Astrocyte of the spinal cord (primary cell): ENCODE measurements around the gene MPDU1.
A peak's percentile ranks its signal among the peaks of the same experiment; 100 is the strongest.

Experiments
- DNase-seq: peaks from one replicate; pipeline ENCODE4 v3.0.0; 2011; ENCODE audit warnings: low read depth, low spot score
- H3K4me3 ChIP-seq: 2 replicates; pipeline ENCODE4 v1.5.1; 2011; ENCODE audit warnings: low read depth, mild to moderate bottlenecking, low read length, moderate library complexity
- in situ Hi-C: cut with HindIII; loops from 2 replicates; pipeline ENCODE4 v1.10.0; 2017; ENCODE audit warnings: low sequenced_read_pairs
- TF ChIP-seq, protein P1 (sequence below): IDR thresholded peaks from 2 replicates; pipeline ENCODE4 v1.5.1; 2012; ENCODE audit warnings: low read depth, mild to moderate bottlenecking, low read length, inconsistent platforms

Gene MPDU1

DNA sequence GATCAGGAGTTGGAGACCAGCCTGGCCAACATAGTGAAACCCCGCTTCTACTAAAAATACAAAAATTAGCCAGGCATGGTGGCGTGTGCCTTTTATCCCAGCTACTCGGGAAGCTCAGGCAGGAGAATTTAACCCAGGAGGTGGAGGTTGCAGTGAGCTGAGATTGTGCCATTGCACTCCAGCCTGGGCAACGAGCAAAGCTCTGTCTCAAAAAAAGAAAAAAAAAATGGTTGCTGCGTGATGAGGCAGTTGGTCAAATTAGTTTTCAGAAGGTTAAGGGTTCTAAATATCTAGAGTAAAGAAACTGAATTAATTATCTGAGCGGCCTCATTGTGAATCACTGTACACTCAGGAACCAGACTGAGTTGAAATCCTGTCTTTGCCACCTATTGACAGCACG, 7.7 kb upstream of the MPDU1 start:
- no peak for DNase-seq
- H3K4me3 ChIP-seq, result no peak overlapping the region
- TF ChIP-seq, protein P1, sequence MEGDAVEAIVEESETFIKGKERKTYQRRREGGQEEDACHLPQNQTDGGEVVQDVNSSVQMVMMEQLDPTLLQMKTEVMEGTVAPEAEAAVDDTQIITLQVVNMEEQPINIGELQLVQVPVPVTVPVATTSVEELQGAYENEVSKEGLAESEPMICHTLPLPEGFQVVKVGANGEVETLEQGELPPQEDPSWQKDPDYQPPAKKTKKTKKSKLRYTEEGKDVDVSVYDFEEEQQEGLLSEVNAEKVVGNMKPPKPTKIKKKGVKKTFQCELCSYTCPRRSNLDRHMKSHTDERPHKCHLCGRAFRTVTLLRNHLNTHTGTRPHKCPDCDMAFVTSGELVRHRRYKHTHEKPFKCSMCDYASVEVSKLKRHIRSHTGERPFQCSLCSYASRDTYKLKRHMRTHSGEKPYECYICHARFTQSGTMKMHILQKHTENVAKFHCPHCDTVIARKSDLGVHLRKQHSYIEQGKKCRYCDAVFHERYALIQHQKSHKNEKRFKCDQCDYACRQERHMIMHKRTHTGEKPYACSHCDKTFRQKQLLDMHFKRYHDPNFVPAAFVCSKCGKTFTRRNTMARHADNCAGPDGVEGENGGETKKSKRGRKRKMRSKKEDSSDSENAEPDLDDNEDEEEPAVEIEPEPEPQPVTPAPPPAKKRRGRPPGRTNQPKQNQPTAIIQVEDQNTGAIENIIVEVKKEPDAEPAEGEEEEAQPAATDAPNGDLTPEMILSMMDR, result no peak
- in situ Hi-C loops, result no loop called here

DNA sequence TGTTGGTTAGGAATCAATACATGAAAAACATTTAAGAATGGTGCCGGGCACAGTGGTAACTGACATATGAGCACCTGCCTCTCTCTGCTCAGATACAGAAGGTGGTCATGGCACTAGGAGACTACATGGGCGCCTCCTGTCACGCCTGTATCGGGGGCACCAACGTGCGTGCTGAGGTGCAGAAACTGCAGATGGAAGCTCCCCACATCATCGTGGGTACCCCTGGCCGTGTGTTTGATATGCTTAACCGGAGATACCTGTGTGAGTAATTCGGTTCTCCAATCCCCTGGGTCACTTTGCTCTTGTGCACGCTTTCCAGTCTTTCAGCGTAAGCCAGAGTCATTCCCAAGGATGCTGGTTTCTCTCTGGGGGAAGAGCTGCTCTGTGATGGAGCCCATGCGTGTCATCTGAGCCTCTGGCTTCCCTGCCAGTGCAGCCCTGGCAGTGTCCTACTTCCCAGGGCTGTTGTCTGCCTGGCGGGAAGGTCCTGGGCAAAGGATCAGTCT, 7.2 kb upstream of the MPDU1 start:
- no peak for DNase-seq
- in situ Hi-C loops, result no loop called here
- TF ChIP-seq, protein P1, result no peak
- H3K4me3 ChIP-seq, result no peak overlapping the region

DNA sequence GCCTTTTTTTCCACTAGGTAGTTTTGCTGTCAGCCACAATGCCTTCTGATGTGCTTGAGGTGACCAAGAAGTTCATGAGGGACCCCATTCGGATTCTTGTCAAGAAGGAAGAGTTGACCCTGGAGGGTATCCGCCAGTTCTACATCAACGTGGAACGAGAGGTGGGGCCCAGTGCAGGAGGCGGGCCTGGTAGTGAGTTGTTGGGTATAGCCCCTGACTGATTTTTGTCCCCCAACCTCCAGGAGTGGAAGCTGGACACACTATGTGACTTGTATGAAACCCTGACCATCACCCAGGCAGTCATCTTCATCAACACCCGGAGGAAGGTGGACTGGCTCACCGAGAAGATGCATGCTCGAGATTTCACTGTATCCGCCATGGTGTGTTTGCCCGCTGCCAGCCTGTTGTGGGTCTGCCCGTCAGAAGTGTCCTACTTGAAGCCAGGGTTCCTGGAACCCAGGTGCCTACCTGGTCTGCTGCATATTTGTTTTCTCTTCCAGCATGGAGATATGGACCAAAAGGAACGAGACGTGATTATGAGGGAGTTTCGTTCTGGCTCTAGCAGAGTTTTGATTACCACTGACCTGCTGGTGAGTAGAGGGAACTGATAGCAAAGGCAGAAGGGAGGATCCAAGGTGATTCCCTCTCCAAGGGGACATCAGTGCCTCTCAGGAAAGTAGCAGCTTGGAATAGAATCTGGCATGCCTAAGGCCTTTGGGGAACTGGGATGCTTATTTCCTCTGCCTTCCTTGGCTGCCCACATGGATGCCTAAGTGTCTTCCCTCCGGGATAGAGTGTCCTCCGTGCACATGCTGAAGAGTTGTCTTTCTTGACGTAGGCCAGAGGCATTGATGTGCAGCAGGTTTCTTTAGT, 6.1 kb upstream of the MPDU1 start:
- TF ChIP-seq, protein P1, result no peak
- DNase-seq, result no peak
- in situ Hi-C loops, result no loop called here
- no peak overlapping the region for H3K4me3 ChIP-seq

DNA sequence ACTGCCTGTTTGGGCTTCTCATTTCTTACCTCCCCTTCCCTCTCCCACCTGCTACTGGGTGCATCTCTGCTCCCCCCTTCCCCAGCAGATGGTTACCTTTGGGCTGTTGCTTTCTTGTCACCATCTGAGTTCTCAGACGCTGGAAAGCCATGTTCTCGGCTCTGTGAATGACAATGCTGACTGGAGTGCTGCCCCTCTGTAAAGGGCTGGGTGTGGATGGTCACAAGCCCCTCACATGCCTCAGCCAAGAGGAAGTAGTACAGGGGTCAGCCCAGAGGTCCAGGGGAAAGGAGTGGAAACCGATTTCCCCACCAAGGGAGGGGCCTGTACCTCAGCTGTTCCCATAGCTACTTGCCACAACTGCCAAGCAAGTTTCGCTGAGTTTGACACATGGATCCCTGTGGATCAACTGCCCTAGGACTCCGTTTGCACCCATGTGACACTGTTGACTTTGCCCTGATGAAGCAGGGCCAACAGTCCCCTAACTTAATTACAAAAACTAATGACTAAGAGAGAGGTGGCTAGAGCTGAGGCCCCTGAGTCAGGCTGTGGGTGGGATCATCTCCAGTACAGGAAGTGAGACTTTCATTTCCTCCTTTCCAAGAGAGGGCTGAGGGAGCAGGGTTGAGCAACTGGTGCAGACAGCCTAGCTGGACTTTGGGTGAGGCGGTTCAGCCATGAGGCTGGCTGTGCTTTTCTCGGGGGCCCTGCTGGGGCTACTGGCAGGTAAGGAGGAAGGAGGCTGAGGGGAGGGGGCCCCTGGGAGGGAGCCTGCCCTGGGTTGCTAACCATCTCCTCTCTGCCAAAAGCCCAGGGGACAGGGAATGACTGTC, 4.4 kb upstream of the MPDU1 start, which contains the start of gene CD68:
TSS of gene CD68 (plus strand) at position 638 of the 833 bp plus-strand sequence. CDS start at position 678, 40 bp downstream.
- no peak within 1 kb of the TSS for H3K4me3 ChIP-seq
- peak; percentile 82 for DNase-seq
- TF ChIP-seq, protein P1, result no peak
- in situ Hi-C loops, result no loop called here

DNA sequence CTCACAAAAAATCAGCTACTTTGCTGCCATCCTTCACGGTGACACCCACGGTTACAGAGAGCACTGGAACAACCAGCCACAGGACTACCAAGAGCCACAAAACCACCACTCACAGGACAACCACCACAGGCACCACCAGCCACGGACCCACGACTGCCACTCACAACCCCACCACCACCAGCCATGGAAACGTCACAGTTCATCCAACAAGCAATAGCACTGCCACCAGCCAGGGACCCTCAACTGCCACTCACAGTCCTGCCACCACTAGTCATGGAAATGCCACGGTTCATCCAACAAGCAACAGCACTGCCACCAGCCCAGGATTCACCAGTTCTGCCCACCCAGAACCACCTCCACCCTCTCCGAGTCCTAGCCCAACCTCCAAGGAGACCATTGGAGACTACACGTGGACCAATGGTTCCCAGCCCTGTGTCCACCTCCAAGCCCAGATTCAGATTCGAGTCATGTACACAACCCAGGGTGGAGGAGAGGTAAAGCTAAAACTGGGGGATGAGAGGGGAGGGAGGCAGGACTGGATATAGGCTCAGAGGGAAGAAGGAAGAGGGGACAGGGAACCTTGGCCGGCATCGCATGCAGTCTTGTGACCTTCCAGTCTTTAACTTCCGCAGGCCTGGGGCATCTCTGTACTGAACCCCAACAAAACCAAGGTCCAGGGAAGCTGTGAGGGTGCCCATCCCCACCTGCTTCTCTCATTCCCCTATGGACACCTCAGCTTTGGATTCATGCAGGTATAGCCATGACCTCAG, 3.6 kb upstream of the MPDU1 start:
- no peak overlapping the region for H3K4me3 ChIP-seq
- no peak for DNase-seq
- in situ Hi-C loops, result no loop called here
- TF ChIP-seq, protein P1, result no peak
